CD4-positive, alpha-beta memory T cell (primary cell): ENCODE measurements around the gene OR14A16. TPM values are rescaled to one million over a fixed set of nuclear protein-coding genes. Genes with fewer than 3 reads are reported as not detected.

Experiments
- CTCF ChIA-PET: fragments of 350-600 bp; sonication (Branson Sonifier 250); formaldehyde crosslinking; loops from one replicate; lab custom pipeline; 2021; ENCODE audit warnings: inconsistent platforms; ENCODE audit not compliant: partially characterized antibody; lab: Charles Lee
- POLR2A ChIA-PET: fragments of 350-600 bp; sonication (Branson Sonifier 250); formaldehyde crosslinking; loops from one replicate; lab custom pipeline; 2021; ENCODE audit not compliant: partially characterized antibody; lab: Charles Lee
- DNase-seq, 5 donors: peaks; one replicate each; pipeline versions ENCODE4 v3.0.0 to v3.0.0-alpha.2; 2020 to 2022; ENCODE audit warnings: mixed read lengths in 1 of 5
- H3K27ac ChIP-seq: one replicate; pipeline ENCODE4 v1.7.0; 2013; ENCODE audit warnings: low read depth, low read length
- H3K27me3 ChIP-seq: 2 replicates; pipeline ENCODE4 v1.7.0; 2013; ENCODE audit warnings: mild to moderate bottlenecking, low read length, moderate library complexity; ENCODE audit not compliant: insufficient read depth
- H3K36me3 ChIP-seq: 2 replicates; pipeline ENCODE4 v1.7.0; 2013; ENCODE audit warnings: mild to moderate bottlenecking, low read length, moderate library complexity; ENCODE audit not compliant: insufficient read depth
- H3K4me1 ChIP-seq: 2 replicates; pipeline ENCODE4 v1.7.0; 2013; ENCODE audit warnings: mild to moderate bottlenecking, low read length, moderate library complexity; ENCODE audit not compliant: insufficient read depth
- H3K4me3 ChIP-seq, 2 donors: one replicate each; pipeline ENCODE4 v1.7.0; 2013; ENCODE audit warnings: low read length in 2 of 2, mild to moderate bottlenecking in 1 of 2
- H3K9me3 ChIP-seq, 2 donors: one replicate each; pipeline ENCODE4 v1.7.0; 2013; ENCODE audit warnings: low read length in 2 of 2, control low read depth in 1 of 2; ENCODE audit not compliant: control insufficient read depth in 1 of 2
- H3K27ac Mint-ChIP-seq, 7 donors: one replicate each; pipeline ENCODE4 v1.8.0; 2020 to 2021; ENCODE audit warnings: mixed read lengths in 7 of 7, mild to moderate bottlenecking in 6 of 7, inconsistent platforms in 3 of 7, moderate library complexity in 3 of 7
- H3K27me3 Mint-ChIP-seq, 2 donors: one replicate each; pipeline ENCODE4 v1.8.0; 2020 to 2021; ENCODE audit warnings: mixed read lengths in 2 of 2
- H3K36me3 Mint-ChIP-seq, 2 donors: one replicate each; pipeline ENCODE4 v1.8.0; 2020 to 2021; ENCODE audit warnings: mixed read lengths in 2 of 2, inconsistent platforms in 1 of 2, mild to moderate bottlenecking in 1 of 2
- H3K4me1 Mint-ChIP-seq, 4 donors: one replicate each; pipeline ENCODE4 v1.8.0; 2020 to 2021; ENCODE audit warnings: mixed read lengths in 4 of 4, mild to moderate bottlenecking in 1 of 4
- H3K4me3 Mint-ChIP-seq, 8 donors: one replicate each; pipeline ENCODE4 v1.8.0; 2020 to 2021; ENCODE audit warnings: mixed read lengths in 8 of 8, mild to moderate bottlenecking in 7 of 8, moderate library complexity in 6 of 8, inconsistent platforms in 3 of 8
- H3K9me3 Mint-ChIP-seq, 8 donors: one replicate each; pipeline ENCODE4 v1.8.0; 2020 to 2021; ENCODE audit warnings: mixed read lengths in 8 of 8, mild to moderate bottlenecking in 5 of 8, inconsistent platforms in 3 of 8, moderate library complexity in 1 of 8
- intact Hi-C: fragments of 100-400 bp; cut with micrococcal nuclease; formaldehyde crosslinking; loops from one replicate; pipeline ENCODE4 v1.15.1; 2023
- polyA plus RNA-seq, 2 donors: library from polyadenylated mRNA; unstranded; fragments of 300-500 nt; fragmentation: Illumina TruSeq; gene quantifications; one replicate each; pipeline ENCODE4 v1.2.3, GENCODE V29; 2021
- total RNA-seq, 2 experiments: library from RNA; stranded (reverse); gene quantifications; one replicate each; pipeline ENCODE4 v1.2.3, GENCODE V29; 2021

OR14A16 gene
- total and polyA plus RNA-seq, 4 experiments from 2014 or later, result not detected

DNA sequence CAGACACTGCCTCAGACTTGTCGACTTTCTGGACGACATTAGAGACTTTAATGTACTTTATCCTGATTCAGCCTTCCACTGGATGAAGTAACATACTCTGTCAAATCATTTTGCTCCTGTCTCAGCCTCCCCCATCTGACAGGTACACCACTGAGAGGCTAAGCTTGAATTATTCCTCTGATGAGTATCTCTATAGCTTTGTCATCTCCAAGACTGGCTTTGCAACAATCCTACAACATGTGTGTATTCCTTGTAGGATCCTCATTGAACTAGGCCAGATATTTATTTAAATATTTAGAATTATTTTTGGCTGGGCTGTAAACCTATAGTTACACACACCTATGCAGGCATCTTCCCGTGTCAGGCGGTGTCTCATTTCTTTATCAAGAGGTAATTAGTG is 32.0 kb upstream of the OR14A16 start:
- Mint-ChIP-seq H3K27ac (no peak overlapping the region), H3K27me3 (peaks cover 27 to 28% of the 10 kb centered on the region in 2 donors), H3K4me1 (peaks cover 5 to 15% (median 8%) of the 10 kb centered on the region in 4 donors), H3K36me3 (no peaks in the 10 kb centered on the region), H3K4me3 (peak overlapping the region in 2 of 8 donors; percentile 3 to 40), H3K9me3 (peaks cover 0 to 8% (median 0%) of the 10 kb centered on the region in 8 donors)
- no peak for DNase-seq
- H3K4me3 ChIP-seq, result no peak overlapping the region
- POLR2A ChIA-PET, result no interaction called here
- peaks cover 5% of the 10 kb centered on the region for H3K27me3 ChIP-seq
- H3K4me1 ChIP-seq, result no peaks in the 10 kb centered on the region
- intact Hi-C loops, result no loop called here
- no peaks in the 10 kb centered on the region for H3K36me3 ChIP-seq
- H3K9me3 ChIP-seq, result no peaks in the 10 kb centered on the region
- H3K27ac ChIP-seq, result no peak overlapping the region
- CTCF ChIA-PET, result no interaction called here

DNA sequence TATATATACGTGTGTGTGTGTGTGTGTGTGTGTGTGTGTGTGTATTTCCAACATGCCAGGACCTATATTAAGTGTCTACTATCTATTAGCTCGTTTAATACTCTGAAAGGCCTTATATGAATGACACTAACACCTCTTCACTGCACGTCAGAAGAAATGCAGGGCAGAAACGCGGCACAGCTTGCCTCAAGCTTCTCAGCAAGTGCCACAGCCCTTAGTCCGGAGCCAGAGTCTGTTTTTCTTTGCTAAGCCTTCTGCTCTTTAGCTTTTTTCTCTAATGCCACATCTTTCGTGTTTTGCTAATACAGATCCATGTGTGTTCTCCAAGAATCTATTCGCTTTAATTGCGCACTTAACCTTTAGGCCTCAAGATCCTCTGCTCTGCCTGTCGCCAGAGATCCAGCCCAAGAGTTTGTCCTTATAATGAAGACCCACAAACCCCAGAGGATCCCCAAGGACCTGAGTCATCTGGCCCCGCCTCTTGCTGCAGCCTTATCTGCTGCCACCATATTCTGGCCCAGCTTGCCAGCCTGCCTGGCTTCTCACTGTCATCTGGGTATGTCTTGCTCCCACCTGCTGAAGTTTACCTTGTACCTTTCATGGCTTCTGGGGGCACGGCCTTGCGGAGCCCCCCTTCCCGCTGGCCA is 31.1 kb upstream of the OR14A16 start:
- Histone ChIP-seq H3K4me1 (no peaks in the 10 kb centered on the region), H3K27me3 (peaks cover 5% of the 10 kb centered on the region), H3K36me3 (no peaks in the 10 kb centered on the region), H3K27ac (no peak overlapping the region), H3K4me3 (no peak overlapping the region), H3K9me3 (no peaks in the 10 kb centered on the region)
- Mint-ChIP-seq H3K36me3 (no peaks in the 10 kb centered on the region), H3K27ac (no peak overlapping the region), H3K9me3 (peaks cover 0 to 6% (median 0%) of the 10 kb centered on the region in 8 donors), H3K27me3 (peaks cover 23% of the 10 kb centered on the region in 2 donors), H3K4me1 (peaks cover 5 to 15% (median 8%) of the 10 kb centered on the region in 4 donors), H3K4me3 (peak overlapping the region in 2 of 8 donors; percentile 2 to 25)
- ChIA-PET POLR2A (no interaction called here), CTCF (no interaction called here)
- no peak for DNase-seq
- intact Hi-C loops, result no loop called here

DNA sequence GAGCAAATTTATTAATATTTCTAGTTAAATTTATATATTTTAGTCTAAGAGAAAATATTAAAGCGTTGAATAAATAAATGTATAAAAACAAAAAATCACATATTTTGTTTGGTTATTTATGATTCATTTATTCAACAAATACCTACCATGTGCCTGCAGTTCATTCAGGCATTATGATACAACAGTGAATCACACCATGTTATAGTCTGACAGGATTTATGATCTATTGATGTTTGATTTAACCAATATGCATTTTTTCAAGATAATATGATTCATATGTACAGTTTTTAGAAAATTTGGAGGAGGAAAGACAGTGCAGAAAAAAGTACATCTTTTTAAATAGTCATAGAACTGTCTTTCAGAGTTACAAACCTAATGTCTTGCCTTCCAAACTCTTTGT is 25.7 kb upstream of the OR14A16 start:
- H3K36me3 Mint-ChIP-seq, result no peaks in the 10 kb centered on the region
- no peak overlapping the region for H3K4me3 Mint-ChIP-seq
- no peaks in the 10 kb centered on the region for H3K9me3 ChIP-seq
- intact Hi-C loops, result no loop called here
- DNase-seq, result no peak
- H3K27ac Mint-ChIP-seq, result no peak overlapping the region
- peaks cover 2 to 6% of the 10 kb centered on the region in 2 donors for H3K27me3 Mint-ChIP-seq
- no peaks in the 10 kb centered on the region for H3K4me1 ChIP-seq
- H3K4me3 ChIP-seq, result no peak overlapping the region
- H3K9me3 Mint-ChIP-seq, result peaks cover 0 to 4% (median 0%) of the 10 kb centered on the region in 8 donors
- no peak overlapping the region for H3K27ac ChIP-seq
- ChIA-PET CTCF (no interaction called here), POLR2A (no interaction called here)
- no peaks in the 10 kb centered on the region for H3K4me1 Mint-ChIP-seq
- H3K36me3 ChIP-seq, result no peaks in the 10 kb centered on the region
- no peaks in the 10 kb centered on the region for H3K27me3 ChIP-seq

DNA sequence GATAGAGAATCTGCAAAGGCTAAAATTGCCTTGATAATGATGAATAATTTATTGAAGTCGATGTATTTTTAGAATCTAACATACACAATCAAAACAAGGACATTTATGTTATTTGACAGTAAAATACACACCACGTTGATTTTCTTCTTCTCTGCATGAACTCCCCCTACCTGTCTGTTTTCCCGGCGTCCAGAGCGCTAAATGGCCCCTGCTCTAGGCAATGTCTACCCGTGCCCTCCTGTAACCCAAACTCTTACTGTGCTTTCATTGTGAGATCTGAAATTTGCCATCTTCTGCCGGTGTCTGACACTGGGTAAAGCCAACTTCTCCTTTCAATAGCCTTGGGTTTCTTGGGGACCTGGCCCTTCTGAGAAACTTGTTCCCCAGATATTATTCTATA is 24.4 kb upstream of the OR14A16 start:
- H3K9me3 Mint-ChIP-seq, result peaks cover 0 to 4% (median 0%) of the 10 kb centered on the region in 8 donors
- Histone ChIP-seq H3K27me3 (no peaks in the 10 kb centered on the region), H3K4me1 (no peaks in the 10 kb centered on the region), H3K9me3 (no peaks in the 10 kb centered on the region), H3K36me3 (no peaks in the 10 kb centered on the region), H3K27ac (no peak overlapping the region), H3K4me3 (no peak overlapping the region)
- H3K4me1 Mint-ChIP-seq, result no peaks in the 10 kb centered on the region
- ChIA-PET POLR2A (no interaction called here), CTCF (no interaction called here)
- intact Hi-C loops, result no loop called here
- H3K27ac Mint-ChIP-seq, result no peak overlapping the region
- H3K27me3 Mint-ChIP-seq, result peaks cover 0 to 3% of the 10 kb centered on the region in 2 donors
- no peaks in the 10 kb centered on the region for H3K36me3 Mint-ChIP-seq
- H3K4me3 Mint-ChIP-seq, result no peak overlapping the region
- no peak for DNase-seq

DNA sequence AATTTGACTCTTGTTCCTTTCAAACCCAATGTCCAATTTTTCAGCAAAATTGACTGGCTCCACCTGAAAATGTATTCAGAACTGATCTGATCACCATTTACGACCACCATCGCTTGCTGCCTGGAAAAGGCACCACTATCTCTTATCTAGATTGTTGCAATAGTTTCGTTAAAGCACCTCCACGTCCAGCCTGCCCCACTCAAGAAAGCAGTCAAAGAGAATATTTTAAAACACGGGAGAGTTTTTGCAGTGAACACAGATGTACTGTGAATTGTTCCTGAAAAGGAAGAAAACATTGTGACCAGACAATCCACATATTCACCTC is 21.7 kb upstream of the OR14A16 start:
- POLR2A ChIA-PET, result no interaction called here
- no peak for DNase-seq

DNA sequence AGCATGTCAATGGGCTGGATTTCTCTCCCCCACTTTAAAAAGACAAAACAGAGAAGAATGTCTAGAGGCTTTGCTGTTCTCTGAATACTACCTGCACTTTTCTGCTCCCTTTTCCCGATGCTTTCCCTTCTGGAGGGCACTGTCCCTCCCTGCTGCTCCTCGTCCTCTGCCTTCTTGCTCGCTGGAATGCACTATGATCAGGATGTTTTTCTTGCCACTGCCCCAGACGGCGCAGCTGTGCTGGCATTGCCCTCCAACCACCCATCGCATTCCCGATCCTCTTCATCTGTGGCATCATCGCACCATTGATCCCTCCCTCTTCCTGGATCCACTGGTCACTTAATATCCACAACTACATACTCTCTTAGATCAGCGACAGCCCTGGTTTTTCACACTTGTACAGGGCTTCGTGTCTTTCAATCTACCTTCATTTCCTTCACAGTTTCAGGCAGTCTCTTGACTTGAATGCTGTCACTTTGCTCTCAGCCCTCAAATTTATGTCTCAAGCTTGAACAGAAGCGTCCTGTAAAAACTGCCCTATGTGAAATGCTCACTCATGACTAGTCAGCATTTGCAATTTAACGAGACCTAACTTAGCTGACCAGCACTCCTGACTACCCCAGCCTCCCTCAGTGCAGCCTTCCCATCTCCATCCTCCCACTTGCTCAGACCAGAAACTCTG is 21.2 kb upstream of the OR14A16 start:
- H3K4me3 Mint-ChIP-seq, result no peak overlapping the region
- Histone ChIP-seq H3K4me3 (no peak overlapping the region), H3K4me1 (no peaks in the 10 kb centered on the region), H3K27me3 (no peaks in the 10 kb centered on the region), H3K27ac (no peak overlapping the region), H3K9me3 (no peaks in the 10 kb centered on the region), H3K36me3 (no peaks in the 10 kb centered on the region)
- CTCF ChIA-PET, result no interaction called here
- H3K36me3 Mint-ChIP-seq, result no peaks in the 10 kb centered on the region
- POLR2A ChIA-PET, result no interaction called here
- no peak for DNase-seq
- peaks cover 0 to 1% of the 10 kb centered on the region in 2 donors for H3K27me3 Mint-ChIP-seq
- intact Hi-C loops, result no loop called here
- H3K9me3 Mint-ChIP-seq, result peaks cover 0 to 4% (median 0%) of the 10 kb centered on the region in 8 donors
- no peaks in the 10 kb centered on the region for H3K4me1 Mint-ChIP-seq
- H3K27ac Mint-ChIP-seq, result no peak overlapping the region

More for the DNA sequence above, 21.7 kb upstream of the OR14A16 start:
- Histone ChIP-seq H3K27me3 (no peaks in the 10 kb centered on the region), H3K27ac (no peak overlapping the region), H3K4me3 (no peak overlapping the region), H3K36me3 (no peaks in the 10 kb centered on the region), H3K4me1 (no peaks in the 10 kb centered on the region), H3K9me3 (no peaks in the 10 kb centered on the region)
- Mint-ChIP-seq H3K9me3 (peaks cover 0 to 4% (median 0%) of the 10 kb centered on the region in 8 donors), H3K27ac (no peak overlapping the region), H3K36me3 (no peaks in the 10 kb centered on the region), H3K27me3 (peaks cover 0 to 1% of the 10 kb centered on the region in 2 donors), H3K4me1 (no peaks in the 10 kb centered on the region), H3K4me3 (no peak overlapping the region)
- intact Hi-C loops, result no loop called here
- CTCF ChIA-PET, result no interaction called here

DNA sequence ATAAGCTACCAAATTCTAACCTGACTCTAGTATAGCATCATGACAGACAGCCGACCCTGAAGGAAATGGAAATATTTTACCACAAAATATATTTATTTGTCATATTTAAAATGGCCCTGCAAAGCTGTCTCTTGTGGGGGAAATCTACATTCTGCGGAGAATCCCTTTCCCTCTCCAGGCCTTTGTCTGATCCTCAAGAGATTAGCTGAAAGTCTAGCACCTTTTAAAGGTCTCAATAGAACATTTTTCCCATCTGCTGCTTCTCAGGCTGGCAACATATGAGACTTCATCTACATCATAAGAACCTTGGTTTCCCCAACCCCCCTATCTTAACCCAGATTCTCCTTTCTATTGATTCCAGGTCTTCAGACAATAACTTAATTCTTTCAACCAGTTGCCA is 19.5 kb upstream of the OR14A16 start:
- POLR2A ChIA-PET, result no interaction called here
- no peak for DNase-seq
- H3K4me3 Mint-ChIP-seq, result no peak overlapping the region
- H3K27ac ChIP-seq, result no peak overlapping the region
- H3K36me3 ChIP-seq, result no peaks in the 10 kb centered on the region
- no peaks in the 10 kb centered on the region for H3K27me3 ChIP-seq
- H3K4me1 ChIP-seq, result no peaks in the 10 kb centered on the region
- intact Hi-C loops, result no loop called here
- CTCF ChIA-PET, result no interaction called here
- no peaks in the 10 kb centered on the region for H3K36me3 Mint-ChIP-seq
- peaks cover 0 to under 1% of the 10 kb centered on the region in 2 donors for H3K27me3 Mint-ChIP-seq
- H3K4me3 ChIP-seq, result no peak overlapping the region
- H3K9me3 Mint-ChIP-seq, result peaks cover 0 to 4% (median 0%) of the 10 kb centered on the region in 8 donors
- H3K27ac Mint-ChIP-seq, result no peak overlapping the region
- no peaks in the 10 kb centered on the region for H3K9me3 ChIP-seq
- no peaks in the 10 kb centered on the region for H3K4me1 Mint-ChIP-seq
